HepG2 (cell line): ENCODE results near the gene OASL. TPM values are rescaled to one million over a fixed set of nuclear protein-coding genes. Genes with fewer than 3 reads are reported as not detected.

ENCODE experiments used
- ATAD3A ChIP-seq: sonication (generic); formaldehyde crosslinking; IDR thresholded peaks from 2 replicates; pipeline ENCODE4 v1.4.0; 2020; ENCODE audit warnings: missing genetic modification reagents
- ATRX ChIP-seq: sonication (generic); formaldehyde crosslinking; IDR thresholded peaks from 2 replicates; pipeline ENCODE4 v1.4.0; 2020; ENCODE audit warnings: missing genetic modification reagents, borderline replicate concordance
- GABPB1 ChIP-seq: IDR thresholded peaks from 2 replicates; pipeline ENCODE4 v1.6.1; 2016; ENCODE audit warnings: mild to moderate bottlenecking, missing genetic modification reagents, moderate library complexity, missing compliant biosample characterization
- GATAD2A ChIP-seq: IDR thresholded peaks from 2 replicates; pipeline ENCODE4 v1.6.1; 2016
- SCMH1 ChIP-seq: sonication (generic); formaldehyde crosslinking; IDR thresholded peaks from 2 replicates; pipeline ENCODE4 v1.9.0; 2021; ENCODE audit warnings: missing genetic modification reagents, mild to moderate bottlenecking, borderline replicate concordance
- SMC3 ChIP-seq: IDR thresholded peaks from 2 replicates; pipeline ENCODE4 v1.6.1; 2011; ENCODE audit warnings: low read length, improper control_type of control experiment
- ZNF331 ChIP-seq: sonication (generic); formaldehyde crosslinking; IDR thresholded peaks from 2 replicates; pipeline ENCODE4 v1.4.0; 2020; ENCODE audit warnings: missing genetic modification reagents
- ZNF382 ChIP-seq: sonication (generic); formaldehyde crosslinking; IDR thresholded peaks from 2 replicates; pipeline ENCODE4 v1.5.0; 2020; ENCODE audit warnings: missing genetic modification reagents, mild to moderate bottlenecking, borderline replicate concordance
- ZNF780A ChIP-seq: sonication (generic); formaldehyde crosslinking; IDR thresholded peaks from 2 replicates; pipeline ENCODE4 v1.8.0; 2022; ENCODE audit warnings: mild to moderate bottlenecking, missing genetic modification reagents, moderate library complexity
- polyA plus RNA-seq, 8 experiments: library from polyadenylated mRNA; depleted of rRNA in 3 of 8; stranded (reverse) in 7 of 8; unstranded in 1 of 8; fragments of >200 nt; fragmentation: Illumina TruSeq in 4 of 8; extraction: Trizol in 4 of 8; gene quantifications; 2 replicates each; pipeline versions ENCODE4 v1.2.1 to v1.2.3, GENCODE V29; 2011 to 2016; ENCODE audit warnings: low read depth in 4 of 8, missing spikeins in 1 of 8, mixed read lengths in 1 of 8; ENCODE audit not compliant: insufficient read depth in 1 of 8
- total RNA-seq, 5 experiments: library from RNA; depleted of rRNA; stranded (reverse); fragments of >200 nt; fragmentation: Illumina TruSeq; extraction: Trizol; gene quantifications; 2 replicates each; pipeline ENCODE4 v1.2.3, GENCODE V29; 2016; ENCODE audit warnings: low read depth in 1 of 5
- TF ChIP-seq, protein P1 (sequence below): sonication (generic); formaldehyde crosslinking; IDR thresholded peaks from 2 replicates; pipeline ENCODE4 v1.4.0; 2020; ENCODE audit warnings: missing genetic modification reagents
- TF ChIP-seq, protein P2 (sequence below): sonication (generic); formaldehyde crosslinking; IDR thresholded peaks from 2 replicates; pipeline ENCODE4 v1.5.0; 2020; ENCODE audit warnings: missing genetic modification reagents, mild to moderate bottlenecking, borderline replicate concordance
- TF ChIP-seq, protein P3 (sequence below), 2 experiments: fragments of 450-650 bp in 1 of 2; sonication (generic) in 1 of 2; formaldehyde crosslinking; IDR thresholded peaks; 2 replicates each; pipeline versions ENCODE4 v1.5.0 to v1.8.0; 2020 to 2022; ENCODE audit warnings: mild to moderate bottlenecking in 1 of 2, missing genetic modification reagents in 1 of 2
- TF ChIP-seq, protein P4 (sequence below): IDR thresholded peaks from 2 replicates; pipeline ENCODE4 v1.6.1; 2016; ENCODE audit warnings: mild to moderate bottlenecking
- TF ChIP-seq, protein P5 (sequence below): sonication (generic); formaldehyde crosslinking; IDR thresholded peaks from 2 replicates; pipeline ENCODE4 v1.5.0; 2020; ENCODE audit warnings: missing genetic modification reagents
- TF ChIP-seq, protein P6 (sequence below): IDR thresholded peaks from 2 replicates; pipeline ENCODE4 v1.6.1; 2016; ENCODE audit warnings: missing compliant biosample characterization, missing genetic modification reagents, borderline replicate concordance
- TF ChIP-seq, protein P7 (sequence below): sonication (generic); formaldehyde crosslinking; IDR thresholded peaks from 2 replicates; pipeline ENCODE4 v1.5.1; 2020; ENCODE audit warnings: missing genetic modification reagents, mild to moderate bottlenecking, borderline replicate concordance
- TF ChIP-seq, protein P8 (sequence below): sonication (generic); formaldehyde crosslinking; IDR thresholded peaks from 2 replicates; pipeline ENCODE4 v1.5.1; 2020; ENCODE audit warnings: missing genetic modification reagents, mild to moderate bottlenecking, borderline replicate concordance

Gene OASL
- total and polyA plus RNA-seq, 2 of the 13 experiments (the other 11 are each of a cell fraction or from before 2014, with no cell fraction given), result 0.11 to 0.22 TPM

DNA sequence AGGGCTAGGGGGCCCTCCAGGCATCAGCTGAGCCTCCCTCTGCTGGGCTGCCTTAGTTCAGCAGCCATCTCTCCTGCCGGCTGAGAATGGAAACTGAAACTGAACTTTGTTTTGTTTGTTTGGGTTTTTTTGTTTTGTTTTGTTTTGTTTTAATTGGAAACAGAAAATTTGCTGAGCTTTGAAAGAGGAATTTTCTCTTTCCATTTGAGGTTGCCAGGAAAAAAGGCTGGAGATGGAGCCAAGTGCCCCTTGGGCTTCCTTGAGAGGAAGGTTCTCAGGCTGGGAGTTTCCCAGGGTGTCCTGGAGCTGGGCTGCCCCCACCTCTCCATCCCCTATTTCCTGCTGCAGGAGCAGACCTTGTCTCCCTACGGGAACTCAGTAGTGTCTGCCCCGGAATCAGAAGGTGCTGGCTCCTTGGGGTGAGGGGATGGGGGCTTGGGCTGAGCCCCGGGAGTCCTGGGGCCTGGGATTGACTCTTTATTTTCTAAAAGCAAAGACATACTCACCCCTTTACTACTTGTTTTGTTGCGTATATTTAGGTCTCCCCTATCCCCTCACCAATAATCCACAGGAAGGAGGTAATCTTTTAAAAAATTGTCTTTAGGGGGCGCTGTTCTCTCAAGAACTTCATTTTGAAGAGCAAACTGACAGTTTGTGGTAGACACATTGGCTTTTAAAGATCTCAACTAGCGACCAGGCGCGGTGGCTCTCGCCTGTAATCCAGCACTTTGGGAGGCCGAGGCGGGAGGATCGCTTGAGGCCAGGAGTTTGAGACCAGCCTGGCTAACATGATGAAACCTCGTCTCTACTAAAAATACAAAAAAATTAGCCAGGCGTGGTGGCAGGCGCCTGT lies 21.3 kb upstream of the OASL start (continued):
- TF ChIP-seq, protein P1, sequence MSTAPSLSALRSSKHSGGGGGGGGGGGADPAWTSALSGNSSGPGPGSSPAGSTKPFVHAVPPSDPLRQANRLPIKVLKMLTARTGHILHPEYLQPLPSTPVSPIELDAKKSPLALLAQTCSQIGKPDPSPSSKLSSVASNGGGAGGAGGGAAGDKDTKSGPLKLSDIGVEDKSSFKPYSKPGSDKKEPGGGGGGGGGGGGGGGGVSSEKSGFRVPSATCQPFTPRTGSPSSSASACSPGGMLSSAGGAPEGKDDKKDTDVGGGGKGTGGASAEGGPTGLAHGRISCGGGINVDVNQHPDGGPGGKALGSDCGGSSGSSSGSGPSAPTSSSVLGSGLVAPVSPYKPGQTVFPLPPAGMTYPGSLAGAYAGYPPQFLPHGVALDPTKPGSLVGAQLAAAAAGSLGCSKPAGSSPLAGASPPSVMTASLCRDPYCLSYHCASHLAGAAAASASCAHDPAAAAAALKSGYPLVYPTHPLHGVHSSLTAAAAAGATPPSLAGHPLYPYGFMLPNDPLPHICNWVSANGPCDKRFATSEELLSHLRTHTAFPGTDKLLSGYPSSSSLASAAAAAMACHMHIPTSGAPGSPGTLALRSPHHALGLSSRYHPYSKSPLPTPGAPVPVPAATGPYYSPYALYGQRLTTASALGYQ (CRISPR knock-in tag), result no peak
- TF ChIP-seq, protein P2, sequence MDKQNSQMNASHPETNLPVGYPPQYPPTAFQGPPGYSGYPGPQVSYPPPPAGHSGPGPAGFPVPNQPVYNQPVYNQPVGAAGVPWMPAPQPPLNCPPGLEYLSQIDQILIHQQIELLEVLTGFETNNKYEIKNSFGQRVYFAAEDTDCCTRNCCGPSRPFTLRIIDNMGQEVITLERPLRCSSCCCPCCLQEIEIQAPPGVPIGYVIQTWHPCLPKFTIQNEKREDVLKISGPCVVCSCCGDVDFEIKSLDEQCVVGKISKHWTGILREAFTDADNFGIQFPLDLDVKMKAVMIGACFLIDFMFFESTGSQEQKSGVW, result no peak
- no peak for TF ChIP-seq ZNF382 (CRISPR knock-in tag)
- TF ChIP-seq, protein P3, sequence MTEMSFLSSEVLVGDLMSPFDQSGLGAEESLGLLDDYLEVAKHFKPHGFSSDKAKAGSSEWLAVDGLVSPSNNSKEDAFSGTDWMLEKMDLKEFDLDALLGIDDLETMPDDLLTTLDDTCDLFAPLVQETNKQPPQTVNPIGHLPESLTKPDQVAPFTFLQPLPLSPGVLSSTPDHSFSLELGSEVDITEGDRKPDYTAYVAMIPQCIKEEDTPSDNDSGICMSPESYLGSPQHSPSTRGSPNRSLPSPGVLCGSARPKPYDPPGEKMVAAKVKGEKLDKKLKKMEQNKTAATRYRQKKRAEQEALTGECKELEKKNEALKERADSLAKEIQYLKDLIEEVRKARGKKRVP (CRISPR knock-in tag; IDR thresholded peaks at IDR 0.05), result no peak
- no peak for TF ChIP-seq ATRX (CRISPR knock-in tag)
- TF ChIP-seq ATAD3A (CRISPR knock-in tag), result no peak
- TF ChIP-seq, protein P4, sequence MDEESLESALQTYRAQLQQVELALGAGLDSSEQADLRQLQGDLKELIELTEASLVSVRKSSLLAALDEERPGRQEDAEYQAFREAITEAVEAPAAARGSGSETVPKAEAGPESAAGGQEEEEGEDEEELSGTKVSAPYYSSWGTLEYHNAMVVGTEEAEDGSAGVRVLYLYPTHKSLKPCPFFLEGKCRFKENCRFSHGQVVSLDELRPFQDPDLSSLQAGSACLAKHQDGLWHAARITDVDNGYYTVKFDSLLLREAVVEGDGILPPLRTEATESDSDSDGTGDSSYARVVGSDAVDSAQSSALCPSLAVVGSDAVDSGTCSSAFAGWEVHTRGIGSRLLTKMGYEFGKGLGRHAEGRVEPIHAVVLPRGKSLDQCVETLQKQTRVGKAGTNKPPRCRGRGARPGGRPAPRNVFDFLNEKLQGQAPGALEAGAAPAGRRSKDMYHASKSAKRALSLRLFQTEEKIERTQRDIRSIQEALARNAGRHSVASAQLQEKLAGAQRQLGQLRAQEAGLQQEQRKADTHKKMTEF (CRISPR knock-in tag), result no peak
- TF ChIP-seq, protein P5, sequence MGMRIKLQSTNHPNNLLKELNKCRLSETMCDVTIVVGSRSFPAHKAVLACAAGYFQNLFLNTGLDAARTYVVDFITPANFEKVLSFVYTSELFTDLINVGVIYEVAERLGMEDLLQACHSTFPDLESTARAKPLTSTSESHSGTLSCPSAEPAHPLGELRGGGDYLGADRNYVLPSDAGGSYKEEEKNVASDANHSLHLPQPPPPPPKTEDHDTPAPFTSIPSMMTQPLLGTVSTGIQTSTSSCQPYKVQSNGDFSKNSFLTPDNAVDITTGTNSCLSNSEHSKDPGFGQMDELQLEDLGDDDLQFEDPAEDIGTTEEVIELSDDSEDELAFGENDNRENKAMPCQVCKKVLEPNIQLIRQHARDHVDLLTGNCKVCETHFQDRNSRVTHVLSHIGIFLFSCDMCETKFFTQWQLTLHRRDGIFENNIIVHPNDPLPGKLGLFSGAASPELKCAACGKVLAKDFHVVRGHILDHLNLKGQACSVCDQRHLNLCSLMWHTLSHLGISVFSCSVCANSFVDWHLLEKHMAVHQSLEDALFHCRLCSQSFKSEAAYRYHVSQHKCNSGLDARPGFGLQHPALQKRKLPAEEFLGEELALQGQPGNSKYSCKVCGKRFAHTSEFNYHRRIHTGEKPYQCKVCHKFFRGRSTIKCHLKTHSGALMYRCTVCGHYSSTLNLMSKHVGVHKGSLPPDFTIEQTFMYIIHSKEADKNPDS (CRISPR knock-in tag), result no peak
- TF ChIP-seq, protein P6, sequence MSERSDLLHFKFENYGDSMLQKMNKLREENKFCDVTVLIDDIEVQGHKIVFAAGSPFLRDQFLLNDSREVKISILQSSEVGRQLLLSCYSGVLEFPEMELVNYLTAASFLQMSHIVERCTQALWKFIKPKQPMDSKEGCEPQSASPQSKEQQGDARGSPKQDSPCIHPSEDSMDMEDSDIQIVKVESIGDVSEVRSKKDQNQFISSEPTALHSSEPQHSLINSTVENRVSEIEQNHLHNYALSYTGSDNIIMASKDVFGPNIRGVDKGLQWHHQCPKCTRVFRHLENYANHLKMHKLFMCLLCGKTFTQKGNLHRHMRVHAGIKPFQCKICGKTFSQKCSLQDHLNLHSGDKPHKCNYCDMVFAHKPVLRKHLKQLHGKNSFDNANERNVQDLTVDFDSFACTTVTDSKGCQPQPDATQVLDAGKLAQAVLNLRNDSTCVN (CRISPR knock-in tag), result no peak
- TF ChIP-seq, protein P7, sequence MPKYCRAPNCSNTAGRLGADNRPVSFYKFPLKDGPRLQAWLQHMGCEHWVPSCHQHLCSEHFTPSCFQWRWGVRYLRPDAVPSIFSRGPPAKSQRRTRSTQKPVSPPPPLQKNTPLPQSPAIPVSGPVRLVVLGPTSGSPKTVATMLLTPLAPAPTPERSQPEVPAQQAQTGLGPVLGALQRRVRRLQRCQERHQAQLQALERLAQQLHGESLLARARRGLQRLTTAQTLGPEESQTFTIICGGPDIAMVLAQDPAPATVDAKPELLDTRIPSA (CRISPR knock-in tag), result no peak
- TF ChIP-seq ZNF780A (CRISPR knock-in tag), result no peak
- peak; percentile 52; the same call in 1 of the 2 replicates for TF ChIP-seq GATAD2A (CRISPR knock-in tag)
- peak; percentile 40 for TF ChIP-seq SMC3
- peak; percentile 60 for TF ChIP-seq GABPB1 (CRISPR knock-in tag)
- TF ChIP-seq, protein P8, sequence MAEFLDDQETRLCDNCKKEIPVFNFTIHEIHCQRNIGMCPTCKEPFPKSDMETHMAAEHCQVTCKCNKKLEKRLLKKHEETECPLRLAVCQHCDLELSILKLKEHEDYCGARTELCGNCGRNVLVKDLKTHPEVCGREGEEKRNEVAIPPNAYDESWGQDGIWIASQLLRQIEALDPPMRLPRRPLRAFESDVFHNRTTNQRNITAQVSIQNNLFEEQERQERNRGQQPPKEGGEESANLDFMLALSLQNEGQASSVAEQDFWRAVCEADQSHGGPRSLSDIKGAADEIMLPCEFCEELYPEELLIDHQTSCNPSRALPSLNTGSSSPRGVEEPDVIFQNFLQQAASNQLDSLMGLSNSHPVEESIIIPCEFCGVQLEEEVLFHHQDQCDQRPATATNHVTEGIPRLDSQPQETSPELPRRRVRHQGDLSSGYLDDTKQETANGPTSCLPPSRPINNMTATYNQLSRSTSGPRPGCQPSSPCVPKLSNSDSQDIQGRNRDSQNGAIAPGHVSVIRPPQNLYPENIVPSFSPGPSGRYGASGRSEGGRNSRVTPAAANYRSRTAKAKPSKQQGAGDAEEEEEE (CRISPR knock-in tag), result no peak
- TF ChIP-seq SCMH1 (CRISPR knock-in tag), result no peak
- no peak for TF ChIP-seq ZNF331 (CRISPR knock-in tag)
